Aorta (tissue), 5 donors: ENCODE data around the gene ZDHHC11B. TPM values are rescaled to one million over a fixed set of nuclear protein-coding genes. Genes with fewer than 3 reads are reported as not detected.
A peak's percentile ranks its signal among the peaks of the same experiment; 100 is the strongest.
"Not testable (repeated sequence)": the region's sequence is repeated elsewhere in the genome, so short reads cannot be mapped to it uniquely, and the experiment has no call there.

Source experiments
- ATAC-seq: fragments of 200-7000 bp; cut with Tn5 transposase; one replicate; pipeline ENCODE4 v1.9.1; 2022; ENCODE audit warnings: moderate library complexity; ENCODE audit not compliant: low FRiP score
- DNase-seq, 2 donors: peaks; one replicate each; pipeline ENCODE4 v3.0.0-alpha.2; 2020
- H3K27ac ChIP-seq, 2 donors: one replicate each; pipeline ENCODE4 v1.5.1; 2013; ENCODE audit warnings: low read length in 2 of 2, mild to moderate bottlenecking in 2 of 2, moderate library complexity in 2 of 2, control low read depth in 1 of 2, inconsistent platforms in 1 of 2, low read depth in 1 of 2
- H3K27me3 ChIP-seq, 2 donors: one replicate each; pipeline ENCODE4 v1.6.1; 2013; ENCODE audit warnings: control low read depth in 1 of 2, low read length in 1 of 2, mild to moderate bottlenecking in 1 of 2, moderate library complexity in 1 of 2; ENCODE audit not compliant: insufficient read depth in 2 of 2, control insufficient read depth in 1 of 2
- H3K36me3 ChIP-seq, 2 donors: one replicate each; pipeline ENCODE4 v1.6.1; 2013; ENCODE audit warnings: control low read depth in 1 of 2, low read length in 1 of 2, mild to moderate bottlenecking in 1 of 2; ENCODE audit not compliant: insufficient read depth in 2 of 2, control insufficient read depth in 1 of 2
- H3K4me1 ChIP-seq, 2 donors: one replicate each; pipeline ENCODE4 v1.6.1; 2013; ENCODE audit warnings: low read length in 2 of 2, control low read depth in 1 of 2, mild to moderate bottlenecking in 1 of 2, moderate library complexity in 1 of 2; ENCODE audit not compliant: insufficient read depth in 2 of 2, control insufficient read depth in 1 of 2
- H3K4me3 ChIP-seq, 2 donors: one replicate each; pipeline ENCODE4 v1.5.1; 2013; ENCODE audit warnings: low read length in 2 of 2, control low read depth in 1 of 2, mild to moderate bottlenecking in 1 of 2
- H3K9me3 ChIP-seq: one replicate; pipeline ENCODE4 v1.6.1; 2013; ENCODE audit warnings: mild to moderate bottlenecking, low read length; ENCODE audit not compliant: control insufficient read depth
- WGBS, 2 donors: extraction: QIAGEN DNeasy Blood & Tissue Kit; methylation state at CpG; one replicate each; pipeline ENCODE4 v1.1.7; 2013; 5-methylcytosine and 5-hydroxymethylcytosine counted together
- intact Hi-C, 2 donors: fragments of 100-400 bp; cut with DNase I; formaldehyde crosslinking; loops; one replicate each; pipeline versions ENCODE4 v1.14.2 to v1.15.0; 2022
- polyA plus RNA-seq, 2 donors: library from polyadenylated mRNA; stranded (reverse); fragments of 200-250 nt; gene quantifications; one replicate each; pipeline ENCODE4 v1.2.3, GENCODE V29; 2013
- total RNA-seq, 2 donors: library from RNA; stranded (reverse); fragmentation: NEBNext Ultra II Directional; extraction: Animal tissue kit (Norgen Biotek cat#: 25700); gene quantifications; one replicate each; pipeline ENCODE4 v1.2.1, GENCODE V29; 2021
- donor health status: healthy with polysubstance abuse.
- donor health status: Bipolar disorder and iron deficiency.
- donor health status: DM: no; HTN: no; CAD: no.
- donor health status: DM: no; HTN: no; CAD: no.
- donor health status: DM: yes; HTN: yes; CAD: no.

ZDHHC11B gene
- total and polyA plus RNA-seq, 4 donors: 2.0 to 17.7 (median 5.2) TPM

GRCh38 chr5:795873-796272 lies 11.3 kb upstream of the ZDHHC11B start:
- H3K27me3 ChIP-seq, H3K4me1 ChIP-seq, H3K36me3 ChIP-seq, H3K4me3 ChIP-seq, H3K9me3 ChIP-seq, ATAC-seq, DNase-seq, H3K27ac ChIP-seq: not testable (repeated sequence)
- 0 to 59% methylated on average over 1 of the region's 1 CpG for WGBS, 2 donors
- intact Hi-C loops: loop anchor here in 1 of 2 donors (5.0 kb wide), 1 partner anchor 84 kb away; no protein-coding TSS in a partner anchor

GRCh38 chr5:794948-795347 lies 10.4 kb upstream of the ZDHHC11B start:
- not testable (repeated sequence) for H3K27ac ChIP-seq, DNase-seq, H3K36me3 ChIP-seq, H3K4me3 ChIP-seq, H3K27me3 ChIP-seq, ATAC-seq, H3K4me1 ChIP-seq, H3K9me3 ChIP-seq
- intact Hi-C loops: loop anchor here in 1 of 2 donors (5.0 kb wide), 1 partner anchor 83 kb away; no protein-coding TSS in a partner anchor
- whole genome bisulfite sequencing, 2 donors: 86 to 97% methylated on average over 1 of the region's 1 CpG

GRCh38 chr5:788703-789102 lies 4.2 kb upstream of the ZDHHC11B start:
- H3K36me3 ChIP-seq, H3K27me3 ChIP-seq, H3K27ac ChIP-seq, DNase-seq, H3K4me3 ChIP-seq, H3K4me1 ChIP-seq, H3K9me3 ChIP-seq, intact Hi-C loops, ATAC-seq: not testable (repeated sequence)
- whole genome bisulfite sequencing, 2 donors: 85 to 90% methylated on average over 4 to 9 of the region's 10 CpGs

- WGBS, 2 donors: 86 to 94% methylated on average over 6 of the region's 6 CpGs
- H3K9me3 ChIP-seq, intact Hi-C loops, H3K27ac ChIP-seq, ATAC-seq, H3K4me3 ChIP-seq, H3K4me1 ChIP-seq, H3K36me3 ChIP-seq, DNase-seq, H3K27me3 ChIP-seq: not testable (repeated sequence)
Measured at GRCh38 chr5:787857-788233, 3.3 kb upstream of the ZDHHC11B start.

DNA sequence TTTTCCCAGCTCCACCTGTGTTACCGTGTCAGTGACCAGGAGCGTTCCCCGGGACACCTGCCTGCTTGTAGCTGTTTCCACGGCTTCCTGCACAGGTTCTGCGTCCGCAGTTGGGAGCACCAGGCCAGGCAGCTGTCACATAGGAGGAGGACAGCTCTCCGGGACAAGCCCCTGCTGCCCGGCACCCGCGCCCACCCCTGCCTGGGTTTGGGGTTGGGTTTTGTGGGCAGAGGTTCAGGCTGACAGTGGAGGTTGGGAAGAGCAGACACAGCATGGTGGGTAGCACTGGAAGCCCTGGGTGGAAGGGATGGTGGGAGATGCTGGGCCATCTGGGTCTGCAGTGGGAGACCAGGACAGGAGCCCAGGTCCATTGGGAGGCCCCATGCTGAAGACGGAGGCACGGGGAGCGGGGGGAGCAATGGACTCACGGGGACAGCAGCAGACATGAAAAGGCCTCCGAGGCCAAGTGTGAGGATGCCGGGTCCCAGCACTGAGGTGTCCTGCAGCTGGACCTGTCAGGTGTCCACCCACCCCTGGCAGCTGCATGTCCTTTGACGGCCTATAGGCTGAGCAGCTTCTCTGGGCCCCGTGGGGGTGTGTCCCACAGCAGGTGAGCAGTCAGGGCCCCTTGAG lies 2.8 kb upstream of the ZDHHC11B start:
- ATAC-seq, H3K4me1 ChIP-seq, intact Hi-C loops, H3K27me3 ChIP-seq, H3K27ac ChIP-seq, H3K36me3 ChIP-seq, H3K4me3 ChIP-seq, H3K9me3 ChIP-seq: not testable (repeated sequence)
- DNase-seq: peak in 1 of 2 donors; percentile 38
- 84 to 89% methylated on average over 12 of the region's 18 CpGs for WGBS, 2 donors

DNA sequence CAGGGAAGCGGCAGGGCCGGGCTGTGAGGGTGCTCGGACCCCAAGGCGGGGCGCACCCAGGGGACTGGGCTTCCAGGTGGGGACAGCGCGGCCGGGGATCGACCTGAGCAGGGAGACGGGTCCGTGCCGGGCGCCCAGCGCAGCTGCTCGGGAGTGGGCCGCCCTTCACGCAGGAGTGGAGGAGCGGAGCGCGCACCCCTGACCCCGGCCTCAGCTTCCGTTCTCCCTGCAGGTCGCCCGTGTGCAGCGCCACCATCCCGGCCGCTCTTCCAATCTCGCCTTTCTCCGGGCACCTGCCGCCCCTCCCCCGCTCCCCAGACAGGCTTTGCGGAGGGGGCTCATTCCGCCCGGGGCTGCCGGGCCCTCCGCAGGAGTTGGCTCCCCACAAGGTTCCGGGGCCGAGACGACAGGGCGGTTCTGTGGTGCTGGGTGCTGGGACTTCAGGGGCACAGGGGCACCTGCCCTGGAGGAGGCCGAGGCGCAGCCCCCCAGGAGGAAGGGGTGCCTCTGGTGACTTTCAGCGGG lies 714 bp upstream of the ZDHHC11B start:
- H3K9me3 ChIP-seq, H3K4me1 ChIP-seq, H3K36me3 ChIP-seq, intact Hi-C loops, H3K27ac ChIP-seq, ATAC-seq, H3K27me3 ChIP-seq: not testable (repeated sequence)
- peak overlapping the region in 1 of 2 donors; percentile 37 for H3K4me3 ChIP-seq
- 5 to 7% methylated on average over 15 to 16 of the region's 43 CpGs for WGBS, 2 donors
- peak; percentile 56 to 79 for DNase-seq

DNA sequence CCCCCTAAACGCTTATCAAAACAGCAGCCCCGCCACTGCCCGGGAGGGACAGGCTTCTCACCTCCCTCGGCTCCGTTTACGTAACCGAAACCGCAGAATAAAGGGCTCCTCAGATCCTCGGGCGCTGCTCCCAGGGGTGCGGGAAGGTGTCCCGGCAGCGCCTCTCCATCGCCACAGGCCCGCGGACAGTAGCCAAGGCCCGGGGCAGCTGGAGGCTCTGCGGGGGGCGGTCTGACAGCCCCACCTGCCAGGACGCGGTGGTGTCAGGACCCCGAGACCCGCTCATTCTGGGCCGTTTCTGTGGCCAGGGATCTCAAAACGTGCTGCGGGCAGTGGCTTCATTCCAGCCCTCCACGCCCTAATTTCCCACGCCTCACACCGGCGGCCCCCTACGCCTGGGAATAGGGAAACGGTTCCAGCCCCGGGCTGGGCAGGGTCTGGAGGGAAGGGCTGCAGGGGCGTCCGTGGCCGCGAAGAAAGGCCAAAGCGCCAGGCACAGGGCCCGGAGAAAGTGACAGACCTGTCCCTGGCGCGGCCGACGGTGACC lies 575 bp downstream of the ZDHHC11B start:
- H3K27me3 ChIP-seq, H3K9me3 ChIP-seq, intact Hi-C loops, H3K36me3 ChIP-seq, H3K4me1 ChIP-seq, H3K27ac ChIP-seq, ATAC-seq: not testable (repeated sequence)
- peak; percentile 52 to 85 for DNase-seq
- 1% methylated on average over 19 to 42 of the region's 43 CpGs for WGBS, 2 donors
- peak overlapping the region; percentile 37 to 48 for H3K4me3 ChIP-seq

DNA sequence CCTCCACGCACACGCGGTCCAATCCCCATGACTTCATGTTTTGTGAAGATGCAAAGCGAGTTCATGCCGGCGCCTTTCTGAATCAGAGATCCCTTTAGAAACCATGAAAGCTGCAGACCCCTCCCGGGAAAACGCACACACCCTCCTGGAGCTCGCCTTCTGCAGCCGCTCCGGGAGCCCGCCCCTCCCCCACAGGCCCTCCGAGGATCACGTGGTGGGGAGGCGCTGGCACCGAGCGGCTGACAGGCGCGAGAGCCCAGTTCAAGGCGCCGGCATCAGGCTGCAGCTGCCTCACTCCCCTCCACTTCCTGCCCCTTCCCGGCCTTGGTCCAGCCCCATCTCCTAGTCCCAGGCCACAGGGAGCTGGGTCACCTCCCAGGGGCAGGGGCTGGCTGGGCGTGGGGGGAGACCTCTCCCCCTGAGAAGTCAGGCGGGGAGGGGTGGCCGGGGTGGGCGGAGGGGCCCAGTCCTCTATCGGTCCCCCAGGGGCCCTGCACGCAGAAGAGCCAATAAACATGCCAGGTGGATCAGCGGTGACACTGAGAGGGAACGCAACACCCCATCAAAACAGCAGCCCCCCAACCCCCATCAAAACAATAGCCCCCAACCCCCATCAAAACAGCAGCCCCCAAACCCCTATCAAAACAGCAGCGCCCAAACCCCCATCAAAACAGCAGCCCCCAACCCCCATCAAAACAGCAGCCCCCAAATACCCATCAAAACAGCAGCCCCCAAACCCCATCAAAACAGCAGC lies 1.3 kb downstream of the ZDHHC11B start:
- H3K27me3 ChIP-seq, H3K4me3 ChIP-seq, H3K36me3 ChIP-seq, H3K27ac ChIP-seq, H3K9me3 ChIP-seq, intact Hi-C loops, H3K4me1 ChIP-seq: not testable (repeated sequence)
- WGBS, 2 donors: 1 to 2% methylated on average over 24 to 30 of the region's 31 CpGs
- DNase-seq (peak; percentile 65 to 89), ATAC-seq (peak; percentile 72)
